ENCODE measurements around the gene PTGDR. TPM values are rescaled to one million over a fixed set of nuclear protein-coding genes. Genes with fewer than 3 reads are reported as not detected.

Gene PTGDR
- total RNA-seq, 1 donor: 3.8 TPM

GRCh38 chr14:52251724-52252123, 15.8 kb upstream of the PTGDR start:
- Histone ChIP-seq H3K9me3 (ENCODE audit: low read depth, low read length) (no peaks in the 10 kb centered on the region), H3K27me3 (ENCODE audit: insufficient read depth, low read length) (no peaks in the 10 kb centered on the region), H3K4me3 (ENCODE audit: low read length) (no peak overlapping the region)

GRCh38 chr14:52253503-52253902, 14.0 kb upstream of the PTGDR start:
- no peaks in the 10 kb centered on the region for H3K9me3 ChIP-seq (ENCODE audit: low read depth, low read length)
- no peak overlapping the region for H3K4me3 ChIP-seq (ENCODE audit: low read length)
- no peaks in the 10 kb centered on the region for H3K27me3 ChIP-seq (ENCODE audit: insufficient read depth, low read length)
- H3K4me1 ChIP-seq (ENCODE audit: insufficient read depth, low read length): peaks cover 4% of the 10 kb centered on the region

More at GRCh38 chr14:52251724-52252123, 15.8 kb upstream of the PTGDR start:
- peaks cover 19% of the 10 kb centered on the region for H3K4me1 ChIP-seq (ENCODE audit: insufficient read depth, low read length)

DNA sequence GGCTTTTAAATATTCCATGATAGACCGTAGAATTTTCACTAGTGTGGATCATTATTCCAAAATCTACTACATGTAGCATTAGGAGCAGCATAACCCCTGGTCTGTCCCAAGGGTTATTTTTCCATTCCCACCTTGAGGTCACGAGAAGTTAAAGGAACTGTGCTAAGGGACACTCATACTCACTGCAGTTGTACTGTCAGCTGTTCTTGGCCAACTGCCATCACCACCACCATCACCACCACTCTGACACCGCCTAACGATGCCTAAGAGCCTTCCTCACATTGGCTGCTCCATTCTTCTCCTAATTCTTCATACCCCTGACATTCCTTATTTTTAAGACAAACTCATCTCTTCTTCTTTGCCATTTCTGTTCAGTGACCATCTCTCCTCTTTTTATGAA, 13.4 kb upstream of the PTGDR start:
- H3K4me3 ChIP-seq (ENCODE audit: low read length): no peak overlapping the region
- H3K9me3 ChIP-seq (ENCODE audit: low read depth, low read length): no peaks in the 10 kb centered on the region
- no peaks in the 10 kb centered on the region for H3K4me1 ChIP-seq (ENCODE audit: insufficient read depth, low read length)
- H3K27me3 ChIP-seq (ENCODE audit: insufficient read depth, low read length): no peaks in the 10 kb centered on the region

DNA sequence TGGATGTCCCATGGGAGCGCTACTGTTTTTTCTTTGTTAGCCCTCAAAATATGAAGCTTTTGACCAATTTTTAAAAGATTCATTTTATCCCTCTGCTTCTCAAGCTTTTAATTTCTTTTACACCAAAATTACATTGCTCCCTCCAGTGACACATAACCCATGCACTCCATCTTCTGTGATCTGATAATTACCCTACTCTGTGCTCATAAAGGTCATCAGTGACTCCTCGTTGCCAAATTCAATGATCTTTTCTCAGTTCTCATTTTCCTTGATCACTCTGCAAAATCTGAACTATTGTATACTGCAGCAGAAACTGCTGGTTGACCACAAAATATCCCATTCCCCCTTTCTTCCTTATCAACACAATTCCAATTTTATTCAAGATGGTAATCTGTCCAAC, 8.7 kb upstream of the PTGDR start:
- peaks cover 14% of the 10 kb centered on the region for H3K4me1 ChIP-seq (ENCODE audit: insufficient read depth, low read length)
- H3K27me3 ChIP-seq (ENCODE audit: insufficient read depth, low read length): peaks cover 7% of the 10 kb centered on the region
- H3K9me3 ChIP-seq (ENCODE audit: low read depth, low read length): no peaks in the 10 kb centered on the region
- no peak overlapping the region for H3K4me3 ChIP-seq (ENCODE audit: low read length)

DNA sequence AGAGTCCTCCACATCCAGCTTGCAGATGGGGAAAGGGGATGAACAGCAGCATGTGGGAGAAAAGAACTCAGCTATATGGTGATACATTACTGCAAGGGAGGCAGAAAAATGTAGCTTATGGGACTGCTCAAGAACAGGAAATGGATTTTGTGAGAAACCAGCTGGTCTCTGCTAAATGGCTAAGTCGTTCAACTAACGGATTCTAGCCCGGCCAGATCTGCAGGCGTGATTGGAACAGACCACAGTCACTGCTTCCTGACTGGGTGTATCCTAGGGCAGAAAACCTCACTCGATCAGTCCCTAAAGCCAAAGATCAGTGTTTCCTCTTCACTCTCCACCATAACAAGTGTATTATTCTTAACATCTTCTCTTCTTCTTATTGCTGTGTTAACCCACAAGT, 8.1 kb upstream of the PTGDR start:
- Histone ChIP-seq H3K9me3 (ENCODE audit: low read depth, low read length) (no peaks in the 10 kb centered on the region), H3K4me3 (ENCODE audit: low read length) (no peak overlapping the region), H3K4me1 (ENCODE audit: insufficient read depth, low read length) (peaks cover 15% of the 10 kb centered on the region), H3K27me3 (ENCODE audit: insufficient read depth, low read length) (peaks cover 9% of the 10 kb centered on the region)

DNA sequence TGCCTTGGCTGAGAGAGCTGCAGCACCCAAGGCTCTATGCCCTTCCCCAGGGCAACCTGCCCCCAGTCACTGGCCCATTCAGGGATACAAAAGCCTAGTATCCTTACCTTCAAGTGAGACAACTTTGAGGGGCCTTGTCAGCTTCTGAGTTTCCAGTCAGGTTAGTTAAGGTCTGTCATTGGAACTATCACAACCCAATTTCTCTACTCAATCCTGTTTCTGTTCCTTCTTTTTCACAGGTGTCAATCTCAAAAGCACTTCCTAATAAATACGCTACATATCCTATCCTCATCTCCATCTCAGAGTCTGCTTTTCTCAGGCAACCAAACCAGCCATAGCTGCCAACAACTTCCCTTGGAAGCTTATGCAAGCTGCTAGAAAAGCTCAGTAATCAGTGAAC, 4.9 kb upstream of the PTGDR start:
- H3K4me3 ChIP-seq (ENCODE audit: low read length): no peak overlapping the region
- peaks cover 27% of the 10 kb centered on the region for H3K27me3 ChIP-seq (ENCODE audit: insufficient read depth, low read length)
- no peaks in the 10 kb centered on the region for H3K9me3 ChIP-seq (ENCODE audit: low read depth, low read length)
- H3K4me1 ChIP-seq (ENCODE audit: insufficient read depth, low read length): peaks cover 43% of the 10 kb centered on the region

GRCh38 chr14:52263190-52263589, 4.3 kb upstream of the PTGDR start:
- Histone ChIP-seq H3K27me3 (ENCODE audit: insufficient read depth, low read length) (peaks cover 31% of the 10 kb centered on the region), H3K4me1 (ENCODE audit: insufficient read depth, low read length) (peaks cover 49% of the 10 kb centered on the region), H3K4me3 (ENCODE audit: low read length) (no peak overlapping the region), H3K9me3 (ENCODE audit: low read depth, low read length) (no peaks in the 10 kb centered on the region)

DNA sequence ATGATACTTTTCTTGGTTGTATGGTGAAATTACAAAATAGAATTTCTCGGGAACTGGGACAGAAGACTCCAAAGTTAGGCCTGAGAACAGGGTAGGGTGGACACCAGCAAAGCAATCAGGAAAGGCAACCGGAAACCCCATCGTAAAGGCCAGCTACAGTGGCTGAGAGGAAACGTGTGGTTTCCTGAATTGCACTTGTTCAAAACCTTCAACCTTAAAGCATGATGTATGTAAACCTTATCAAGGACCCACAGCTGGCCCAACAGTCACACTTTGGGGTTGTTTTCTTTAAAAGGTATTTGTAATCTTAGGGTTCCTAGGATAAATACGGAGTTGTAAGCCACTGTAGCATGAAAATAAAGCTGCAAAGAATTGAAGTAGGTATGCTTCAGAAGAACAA, 2.2 kb upstream of the PTGDR start:
- peaks cover 50% of the 10 kb centered on the region for H3K27me3 ChIP-seq (ENCODE audit: insufficient read depth, low read length)
- H3K9me3 ChIP-seq (ENCODE audit: low read depth, low read length): no peaks in the 10 kb centered on the region
- H3K4me3 ChIP-seq (ENCODE audit: low read length): no peak overlapping the region
- H3K4me1 ChIP-seq (ENCODE audit: insufficient read depth, low read length): peaks cover 57% of the 10 kb centered on the region

- no peak overlapping the region for H3K4me3 ChIP-seq (ENCODE audit: low read length)
- H3K4me1 ChIP-seq (ENCODE audit: insufficient read depth, low read length): peaks cover 57% of the 10 kb centered on the region
- H3K9me3 ChIP-seq (ENCODE audit: low read depth, low read length): no peaks in the 10 kb centered on the region
- peaks cover 50% of the 10 kb centered on the region for H3K27me3 ChIP-seq (ENCODE audit: insufficient read depth, low read length)
Observed at GRCh38 chr14:52266179-52266578, 1.3 kb upstream of the PTGDR start.

DNA sequence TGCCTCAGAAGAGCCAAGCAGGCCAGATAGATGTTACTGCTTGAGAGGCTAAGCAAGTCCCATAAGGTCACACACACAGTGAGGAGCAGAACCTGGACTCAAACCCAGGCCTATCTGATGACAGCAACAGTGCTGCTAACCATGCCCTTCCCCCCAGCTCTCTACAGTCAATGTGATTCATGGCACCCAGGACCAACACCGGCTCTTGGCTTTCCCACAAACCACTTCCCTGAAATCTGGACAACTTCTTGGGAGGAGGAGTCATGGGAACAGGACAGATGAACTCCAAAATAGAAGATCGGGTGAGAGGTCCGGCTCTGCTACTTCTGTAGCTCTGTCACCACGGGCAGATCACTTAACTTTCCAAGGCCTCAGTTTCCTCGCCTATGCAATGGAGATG, 716 bp upstream of the PTGDR start:
- H3K27me3 ChIP-seq (ENCODE audit: insufficient read depth, low read length): peaks cover 50% of the 10 kb centered on the region
- H3K9me3 ChIP-seq (ENCODE audit: low read depth, low read length): no peaks in the 10 kb centered on the region
- peaks cover 57% of the 10 kb centered on the region for H3K4me1 ChIP-seq (ENCODE audit: insufficient read depth, low read length)
- no peak overlapping the region for H3K4me3 ChIP-seq (ENCODE audit: low read length)

DNA sequence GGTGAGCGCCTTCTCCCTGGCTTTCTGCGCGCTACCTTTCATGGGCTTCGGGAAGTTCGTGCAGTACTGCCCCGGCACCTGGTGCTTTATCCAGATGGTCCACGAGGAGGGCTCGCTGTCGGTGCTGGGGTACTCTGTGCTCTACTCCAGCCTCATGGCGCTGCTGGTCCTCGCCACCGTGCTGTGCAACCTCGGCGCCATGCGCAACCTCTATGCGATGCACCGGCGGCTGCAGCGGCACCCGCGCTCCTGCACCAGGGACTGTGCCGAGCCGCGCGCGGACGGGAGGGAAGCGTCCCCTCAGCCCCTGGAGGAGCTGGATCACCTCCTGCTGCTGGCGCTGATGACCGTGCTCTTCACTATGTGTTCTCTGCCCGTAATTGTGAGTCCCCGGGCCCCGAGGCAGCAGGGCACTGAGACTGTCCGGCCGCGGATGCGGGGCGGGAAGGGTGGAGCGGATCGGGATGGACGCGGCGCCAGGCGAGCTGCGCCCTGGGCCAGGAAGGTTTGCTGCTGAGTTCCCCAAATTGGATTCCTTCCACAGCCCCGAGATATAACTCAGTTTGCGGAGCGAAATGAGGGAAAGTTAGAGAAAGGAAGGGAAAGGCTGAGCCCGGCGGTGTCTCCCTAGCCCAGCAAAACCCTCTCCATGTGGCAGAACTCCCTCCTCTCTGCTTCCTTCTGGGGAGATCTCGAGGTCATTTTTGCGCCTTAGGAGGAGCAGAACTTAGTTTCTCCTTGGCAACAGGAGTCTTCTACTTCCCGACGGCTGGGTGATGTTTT, 972 bp downstream of the PTGDR start:
- Histone ChIP-seq H3K4me1 (ENCODE audit: insufficient read depth, low read length) (peaks cover 50% of the 10 kb centered on the region), H3K4me3 (ENCODE audit: low read length) (peak overlapping the region; percentile 43), H3K9me3 (ENCODE audit: low read depth, low read length) (no peaks in the 10 kb centered on the region), H3K27me3 (ENCODE audit: insufficient read depth, low read length) (peaks cover 47% of the 10 kb centered on the region)

DNA sequence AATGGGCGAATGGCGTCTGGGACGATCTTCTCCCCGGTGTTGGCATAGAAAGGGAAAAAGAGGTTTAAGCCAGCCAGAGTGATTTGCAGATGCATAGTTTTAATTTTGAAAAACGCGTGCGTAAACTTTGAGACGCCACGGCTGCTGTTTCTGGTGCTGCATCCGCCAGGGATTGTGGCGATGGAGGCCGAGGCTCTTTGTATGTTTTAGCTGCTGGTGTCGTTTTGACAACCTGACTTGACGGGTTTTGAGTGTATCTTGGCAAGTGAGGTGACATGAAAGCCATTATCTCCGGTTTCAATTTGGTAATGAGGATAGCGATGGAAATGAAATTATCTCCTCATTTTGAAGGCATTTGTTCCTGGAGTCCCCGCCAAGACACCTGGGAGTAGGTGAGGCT, 1.6 kb downstream of the PTGDR start:
- H3K4me3 ChIP-seq (ENCODE audit: low read length): peak overlapping the region; percentile 43
- peaks cover 46% of the 10 kb centered on the region for H3K4me1 ChIP-seq (ENCODE audit: insufficient read depth, low read length)
- peaks cover 41% of the 10 kb centered on the region for H3K27me3 ChIP-seq (ENCODE audit: insufficient read depth, low read length)
- H3K9me3 ChIP-seq (ENCODE audit: low read depth, low read length): no peaks in the 10 kb centered on the region

GRCh38 chr14:52269982-52270381, 2.5 kb downstream of the PTGDR start:
- H3K27me3 ChIP-seq (ENCODE audit: insufficient read depth, low read length): peaks cover 41% of the 10 kb centered on the region
- H3K4me3 ChIP-seq (ENCODE audit: low read length): peak overlapping the region; percentile 43
- H3K4me1 ChIP-seq (ENCODE audit: insufficient read depth, low read length): peaks cover 46% of the 10 kb centered on the region
- H3K9me3 ChIP-seq (ENCODE audit: low read depth, low read length): no peaks in the 10 kb centered on the region

DNA sequence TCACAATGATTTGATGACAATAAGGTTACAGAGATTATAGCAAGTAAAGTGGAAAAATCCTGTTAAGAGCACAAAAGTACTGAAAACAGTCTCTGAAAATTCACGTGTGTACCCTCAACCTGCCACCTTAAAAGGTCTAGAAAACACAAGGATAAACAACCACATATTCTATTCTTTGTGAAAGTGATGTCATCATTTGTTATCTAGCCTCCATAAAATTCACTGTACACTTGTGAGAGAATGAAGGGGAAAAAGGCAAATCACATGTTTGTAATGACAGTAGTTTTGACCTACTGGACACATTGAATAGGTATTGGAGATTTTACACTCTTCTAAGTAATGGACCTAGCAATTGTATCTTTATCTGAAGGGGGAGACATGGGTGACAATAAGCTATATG, 4.0 kb downstream of the PTGDR start:
- Histone ChIP-seq H3K27me3 (ENCODE audit: insufficient read depth, low read length) (peaks cover 34% of the 10 kb centered on the region), H3K4me3 (ENCODE audit: low read length) (no peak overlapping the region), H3K9me3 (ENCODE audit: low read depth, low read length) (no peaks in the 10 kb centered on the region), H3K4me1 (ENCODE audit: insufficient read depth, low read length) (peaks cover 31% of the 10 kb centered on the region)

- Histone ChIP-seq H3K4me3 (ENCODE audit: low read length) (no peak overlapping the region), H3K4me1 (ENCODE audit: insufficient read depth, low read length) (peaks cover 22% of the 10 kb centered on the region), H3K9me3 (ENCODE audit: low read depth, low read length) (no peaks in the 10 kb centered on the region), H3K27me3 (ENCODE audit: insufficient read depth, low read length) (peaks cover 25% of the 10 kb centered on the region)
Observed at GRCh38 chr14:52272375-52272774, 4.9 kb downstream of the PTGDR start.

DNA sequence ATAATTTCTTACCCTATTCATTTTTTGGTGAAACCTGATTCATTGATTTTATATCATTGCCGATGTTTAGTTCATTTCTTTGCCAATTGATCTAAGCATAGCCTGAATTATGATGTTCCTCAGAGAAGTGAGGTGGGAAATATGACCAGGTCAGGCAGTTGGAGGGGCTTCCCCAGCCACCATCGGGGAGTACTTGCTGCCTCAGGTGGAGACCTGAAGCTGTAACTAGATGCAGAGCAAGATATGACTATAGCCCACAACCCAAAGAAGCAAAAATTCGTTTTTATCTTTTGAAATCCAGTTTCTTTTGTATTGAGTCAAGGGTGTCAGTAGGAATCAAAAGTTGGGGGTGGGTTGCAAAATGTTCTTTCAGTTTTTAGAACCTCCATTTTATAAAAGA, 7.9 kb downstream of the PTGDR start:
- Histone ChIP-seq H3K4me1 (ENCODE audit: insufficient read depth, low read length) (peaks cover 15% of the 10 kb centered on the region), H3K9me3 (ENCODE audit: low read depth, low read length) (no peaks in the 10 kb centered on the region), H3K4me3 (ENCODE audit: low read length) (no peak overlapping the region)

More for the DNA sequence above, 7.9 kb downstream of the PTGDR start:
- H3K27me3 ChIP-seq (ENCODE audit: insufficient read depth, low read length): no peaks in the 10 kb centered on the region
